GM18909 (cell line): ENCODE results near the gene TEX2.

ENCODE experiments used
- ATAC-seq: cut with Tn5 transposase; IDR thresholded peaks from one replicate; pipeline ENCODE4 v1.9.1; 2021; ENCODE audit warnings: mild to moderate bottlenecking; ENCODE audit not compliant: unreplicated experiment, poor library complexity

The TEX2 gene

DNA sequence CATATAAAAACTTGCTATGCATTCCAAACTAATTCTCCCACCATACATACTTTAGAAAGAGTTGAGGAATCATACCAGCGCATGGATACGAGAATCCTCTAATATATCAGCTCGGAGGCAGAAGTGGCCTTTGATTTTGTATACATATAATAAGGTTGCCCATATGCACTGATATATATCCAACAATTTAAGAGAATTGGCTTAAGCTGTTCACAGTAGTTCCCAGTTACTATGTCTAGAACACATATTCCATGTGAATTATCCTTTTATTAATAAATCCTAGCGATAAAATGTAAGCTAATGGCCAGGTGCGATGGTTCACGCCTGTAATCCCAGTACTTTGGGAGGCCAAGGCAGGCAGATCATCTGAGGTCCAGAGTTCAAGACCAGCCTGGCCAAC lies 113.9 kb downstream of the TEX2 start:
- no peak for ATAC-seq

DNA sequence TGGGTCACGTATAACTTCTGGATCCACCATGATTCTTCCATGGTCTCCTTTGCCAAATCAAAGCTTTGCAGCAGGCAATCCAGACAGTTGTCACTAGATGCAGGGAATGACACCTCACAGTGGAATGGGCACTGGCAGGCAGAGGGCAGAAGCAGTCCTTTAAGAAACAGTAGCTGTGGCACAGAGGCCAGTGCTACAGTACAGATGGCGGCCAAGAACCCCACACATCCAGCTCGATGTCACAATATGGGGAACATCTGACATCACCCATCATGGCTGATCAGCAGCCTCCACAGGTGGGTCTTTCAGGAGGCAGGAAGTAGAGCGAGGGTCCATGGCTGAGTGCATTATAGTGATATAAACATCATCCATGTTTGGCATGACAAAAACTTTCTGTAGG lies 114.4 kb downstream of the TEX2 start:
- ATAC-seq, result no peak

DNA sequence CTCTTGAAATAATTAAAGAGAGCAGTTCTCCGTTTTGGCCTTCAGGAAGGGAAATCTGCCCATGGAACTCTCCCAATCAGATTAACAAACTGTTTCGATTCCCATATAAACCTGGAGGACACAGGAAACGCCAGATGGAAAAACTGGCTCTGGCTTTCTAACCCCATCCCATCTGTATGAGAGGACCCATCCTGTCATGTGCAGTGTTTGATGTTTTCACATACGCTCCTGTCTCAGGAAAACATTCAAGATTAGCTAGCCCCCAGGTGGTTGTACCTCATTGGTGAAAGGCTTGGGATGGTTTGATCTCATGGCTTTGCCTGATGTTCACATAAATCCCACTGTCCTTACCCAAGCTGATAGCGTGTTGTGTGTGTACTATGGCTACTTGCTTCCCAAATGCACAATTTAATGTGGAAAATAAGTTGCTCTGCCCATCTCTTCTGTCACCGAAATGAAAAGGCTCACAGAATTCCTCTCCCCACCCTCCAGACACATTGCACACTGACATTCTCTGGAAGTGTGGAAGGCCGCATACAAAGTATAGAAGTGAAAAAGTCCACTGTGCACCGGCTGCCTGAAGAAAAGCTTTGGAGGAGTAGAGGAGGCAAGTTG lies 114.9 kb downstream of the TEX2 start:
- no peak for ATAC-seq

GRCh38 chr17:64147110-64148016 lies 115.7 kb downstream of the TEX2 start:
- ATAC-seq, result no peak

- ATAC-seq, result peak; percentile 8
Observed at GRCh38 chr17:64146418-64147109, 116.5 kb downstream of the TEX2 start.

GRCh38 chr17:64145751-64146417 lies 117.2 kb downstream of the TEX2 start:
- peak; percentile 95 for ATAC-seq

GRCh38 chr17:64145375-64145750 lies 117.7 kb downstream of the TEX2 start:
- peak; percentile 5 for ATAC-seq

DNA sequence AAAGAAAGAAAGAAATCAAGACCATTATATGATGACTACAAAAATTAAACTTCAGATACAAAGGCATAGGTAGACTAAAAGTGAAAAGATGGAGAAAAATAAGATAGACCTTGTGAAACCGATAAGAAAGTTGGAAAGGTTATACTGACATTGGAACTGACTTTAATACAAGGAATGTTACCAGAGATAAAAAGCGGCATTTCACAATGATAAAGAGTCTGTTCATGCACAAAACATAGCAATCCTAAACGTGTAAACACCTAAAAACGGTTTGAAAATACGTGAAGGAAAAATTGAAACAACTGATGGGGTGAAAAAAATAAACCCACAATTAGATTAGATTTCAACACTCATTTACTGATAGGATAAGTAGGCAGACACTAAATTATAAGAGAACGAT lies 123.5 kb downstream of the TEX2 start:
- no peak for ATAC-seq

DNA sequence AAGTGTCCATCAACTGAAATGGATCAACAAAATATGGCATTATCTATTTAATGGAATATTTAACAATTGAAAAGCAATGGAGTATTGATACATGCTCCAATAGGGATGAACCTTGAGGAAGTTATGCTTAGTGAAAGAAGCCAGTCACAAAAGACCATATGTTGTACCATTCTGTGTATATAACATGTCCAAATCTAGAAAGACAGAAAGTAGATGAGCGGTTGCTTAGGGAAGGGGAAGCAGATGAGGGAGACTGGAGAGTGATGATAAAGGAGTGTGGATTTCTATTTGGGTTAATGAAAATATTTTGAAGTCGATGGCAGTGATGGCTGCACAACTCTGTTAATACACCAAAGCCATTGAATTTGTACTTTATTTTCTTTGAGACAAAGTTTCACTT lies 124.6 kb downstream of the TEX2 start:
- ATAC-seq, result no peak

DNA sequence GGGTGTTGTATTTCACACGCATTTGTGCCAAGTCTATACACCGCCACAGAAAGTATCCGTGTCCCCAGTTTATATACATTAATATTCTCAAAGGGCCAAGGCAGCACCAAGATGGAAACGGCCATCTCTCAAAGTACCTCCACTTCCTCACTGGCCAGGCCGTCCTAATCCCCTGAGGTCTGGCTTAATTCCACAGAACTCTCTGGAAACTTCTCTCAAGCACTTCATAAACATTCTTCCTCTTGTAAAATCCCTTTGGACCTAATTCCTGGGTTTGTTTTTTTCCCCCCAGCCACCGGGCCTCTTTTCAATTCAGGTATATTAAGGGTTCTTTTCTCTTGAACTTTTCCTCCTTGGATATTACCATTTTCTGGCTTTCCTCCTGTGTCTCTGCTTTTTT lies 128.1 kb downstream of the TEX2 start:
- no peak for ATAC-seq

DNA sequence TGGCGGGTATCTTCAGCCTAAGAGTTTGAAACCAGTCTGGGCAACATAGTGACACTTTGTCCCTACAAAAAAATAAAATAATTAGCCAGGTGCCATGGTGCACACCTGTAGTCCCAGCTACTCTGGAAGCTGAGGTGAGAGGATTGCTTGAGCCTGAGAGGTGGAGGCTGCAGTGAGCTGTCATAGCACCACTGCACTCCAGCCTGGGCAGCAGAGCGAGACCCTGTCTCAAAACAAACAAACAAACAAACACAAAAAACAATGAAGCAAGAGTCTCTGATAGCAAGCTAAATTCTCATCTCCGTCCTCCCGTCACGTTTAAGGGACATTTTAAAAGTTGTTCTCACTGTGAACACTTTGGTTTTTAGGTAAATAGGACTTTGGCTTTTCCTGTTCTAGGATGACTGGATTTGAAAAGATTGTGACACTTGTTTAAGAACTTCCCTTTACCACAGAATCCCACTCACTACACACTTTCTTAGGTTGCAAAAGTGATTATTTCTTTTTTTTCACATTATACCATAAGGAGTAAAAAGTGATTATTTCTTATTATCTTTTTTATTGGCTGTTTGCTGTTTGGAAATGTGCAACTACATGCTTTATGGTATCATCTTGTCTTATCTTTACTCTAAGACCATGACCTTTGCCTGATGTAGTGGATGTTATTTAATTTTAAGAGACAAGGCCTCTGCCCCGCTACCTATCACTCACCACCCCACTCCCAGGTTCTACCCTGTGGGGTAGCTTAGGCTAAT lies 128.7 kb downstream of the TEX2 start:
- no peak for ATAC-seq

- ATAC-seq, result no peak
Observed at GRCh38 chr17:64133546-64134215, 129.4 kb downstream of the TEX2 start.

DNA sequence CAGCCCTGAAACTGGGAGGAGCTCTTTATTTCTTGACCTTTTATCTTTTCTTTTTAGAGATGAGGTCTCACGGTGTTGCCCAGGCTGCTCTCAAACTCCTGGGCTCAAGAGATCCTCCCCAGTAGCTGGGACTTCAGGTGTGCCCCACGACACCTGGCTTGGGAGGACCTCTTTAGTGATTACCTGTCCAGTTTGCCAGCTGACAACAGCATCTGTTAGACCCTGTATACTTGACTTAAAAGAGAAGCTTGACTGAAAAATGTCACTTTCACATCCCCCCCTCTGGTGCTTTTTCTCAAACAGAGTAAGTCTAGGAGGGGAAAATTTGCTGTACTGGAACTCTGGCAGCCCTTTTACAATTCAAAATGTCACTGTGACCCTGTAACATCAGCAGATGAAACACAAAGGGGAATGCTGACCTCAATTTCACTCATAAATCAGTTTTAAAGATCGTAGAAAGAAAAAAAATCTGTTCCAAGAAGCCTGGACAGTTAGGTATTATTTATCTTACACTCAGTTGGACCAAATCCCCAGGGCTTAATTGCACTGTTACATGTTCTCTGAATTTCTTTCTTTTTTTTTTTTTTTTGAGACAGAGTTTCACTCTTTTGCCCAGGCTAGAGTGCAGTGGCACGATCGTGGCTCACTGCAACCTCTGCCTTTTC lies 131.3 kb downstream of the TEX2 start:
- ATAC-seq, result no peak

- peak; percentile 30 for ATAC-seq
Observed at GRCh38 chr17:64130559-64131001, 132.5 kb downstream of the TEX2 start.

GRCh38 chr17:64129765-64130558 lies 133.1 kb downstream of the TEX2 start, which contains the start of gene ERN1:
TSS of gene ERN1 (minus strand) at chr17:64130144. CDS start at chr17:64130029, 115 bp downstream.
- peak; percentile 79 for ATAC-seq

- ATAC-seq, result no peak
Observed at GRCh38 chr17:64129515-64129764, 133.6 kb downstream of the TEX2 start.

DNA sequence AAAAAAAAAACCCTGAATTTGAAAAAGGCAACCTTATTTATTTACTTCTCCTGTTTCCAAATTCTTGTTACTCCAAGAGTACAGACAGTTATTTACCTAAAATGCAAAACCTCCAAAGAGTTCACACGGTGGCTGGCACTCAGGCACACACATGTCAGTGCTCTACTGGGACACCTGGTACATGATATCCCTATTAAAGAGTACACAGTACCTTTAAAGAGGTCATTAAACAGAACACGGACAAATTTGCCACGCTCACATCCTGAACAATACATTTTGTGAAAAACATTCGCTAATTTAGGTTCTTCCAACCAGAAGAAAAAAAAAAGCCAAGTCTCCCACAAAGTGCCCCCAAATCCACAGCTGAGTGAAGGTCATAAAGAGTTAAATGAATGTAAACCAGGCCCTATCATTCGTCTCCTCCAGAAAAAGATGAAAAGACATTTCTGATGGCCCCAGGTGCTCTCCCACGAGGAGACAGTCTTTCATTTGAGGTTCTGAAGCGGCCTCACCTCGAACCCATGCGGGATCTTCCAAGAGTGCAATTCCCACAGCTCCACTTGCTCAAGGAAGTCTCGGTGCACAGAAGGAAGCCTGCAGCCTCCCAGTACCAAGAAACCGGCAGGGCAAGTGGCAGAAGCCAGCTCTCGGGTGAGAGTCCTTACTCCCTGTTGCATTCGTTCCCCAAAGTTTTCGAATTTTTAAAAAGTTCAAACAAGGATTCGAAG lies 134.1 kb downstream of the TEX2 start:
- ATAC-seq, result peak; percentile 1

GRCh38 chr17:64126918-64127317 lies 136.1 kb downstream of the TEX2 start:
- ATAC-seq, result no peak
